ENCODE measurements around the gene TMEM250.

DNA sequence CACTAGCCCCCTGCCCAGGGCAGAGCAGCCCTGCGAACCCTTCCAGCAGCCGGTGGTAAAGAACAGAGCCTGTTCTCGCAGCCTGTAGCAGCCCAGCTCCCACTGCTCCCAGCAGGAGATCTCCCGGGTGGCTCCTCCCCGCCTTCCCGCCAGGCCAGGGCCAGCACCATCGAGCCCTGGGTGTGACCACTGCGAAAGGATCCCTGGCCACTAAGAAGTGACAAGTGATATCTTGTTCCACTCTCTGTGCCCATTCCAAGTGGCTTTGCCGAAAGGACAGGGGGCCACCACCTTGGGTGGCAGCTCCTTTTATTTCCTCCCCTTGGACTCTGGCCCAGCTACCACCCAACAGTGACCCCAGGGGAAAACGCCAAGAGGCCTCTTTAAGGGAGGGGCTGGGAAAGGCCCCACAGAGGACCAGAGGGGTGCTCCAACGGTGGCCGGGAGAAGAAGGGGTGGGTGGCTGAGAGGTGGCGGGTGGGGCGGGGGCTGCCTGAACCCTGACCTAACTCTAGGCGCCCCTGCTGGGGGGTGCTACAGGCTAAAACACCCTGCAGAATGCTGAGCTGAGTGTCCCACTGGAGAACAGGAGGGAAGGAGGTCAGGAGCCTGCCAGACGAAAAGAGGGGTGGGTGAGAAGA is 25.2 kb downstream of the TMEM250 start:
- TF ChIP-seq, protein P1, sequence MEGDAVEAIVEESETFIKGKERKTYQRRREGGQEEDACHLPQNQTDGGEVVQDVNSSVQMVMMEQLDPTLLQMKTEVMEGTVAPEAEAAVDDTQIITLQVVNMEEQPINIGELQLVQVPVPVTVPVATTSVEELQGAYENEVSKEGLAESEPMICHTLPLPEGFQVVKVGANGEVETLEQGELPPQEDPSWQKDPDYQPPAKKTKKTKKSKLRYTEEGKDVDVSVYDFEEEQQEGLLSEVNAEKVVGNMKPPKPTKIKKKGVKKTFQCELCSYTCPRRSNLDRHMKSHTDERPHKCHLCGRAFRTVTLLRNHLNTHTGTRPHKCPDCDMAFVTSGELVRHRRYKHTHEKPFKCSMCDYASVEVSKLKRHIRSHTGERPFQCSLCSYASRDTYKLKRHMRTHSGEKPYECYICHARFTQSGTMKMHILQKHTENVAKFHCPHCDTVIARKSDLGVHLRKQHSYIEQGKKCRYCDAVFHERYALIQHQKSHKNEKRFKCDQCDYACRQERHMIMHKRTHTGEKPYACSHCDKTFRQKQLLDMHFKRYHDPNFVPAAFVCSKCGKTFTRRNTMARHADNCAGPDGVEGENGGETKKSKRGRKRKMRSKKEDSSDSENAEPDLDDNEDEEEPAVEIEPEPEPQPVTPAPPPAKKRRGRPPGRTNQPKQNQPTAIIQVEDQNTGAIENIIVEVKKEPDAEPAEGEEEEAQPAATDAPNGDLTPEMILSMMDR (IDR thresholded peaks at IDR 0.05) = no peak
- TF ChIP-seq POLR2A (IDR thresholded peaks at IDR 0.05) = no peak
